Endodermal cell (in vitro differentiated cells): Measurements from ENCODE around the gene PYGM. TPM values are rescaled to one million over a fixed set of nuclear protein-coding genes. Genes with fewer than 3 reads are reported as not detected.
A peak's percentile ranks its signal among the peaks of the same experiment; 100 is the strongest.

Source experiments
- DNase-seq: peaks from one replicate; pipeline ENCODE4 v3.0.0-alpha.2; 2017
- H3K27ac ChIP-seq: 2 replicates; pipeline ENCODE4 v1.5.1; 2013; ENCODE audit warnings: mild to moderate bottlenecking, low read depth, low read length, moderate library complexity
- H3K27me3 ChIP-seq: 2 replicates; pipeline ENCODE4 v1.6.1; 2013; ENCODE audit warnings: mild to moderate bottlenecking, low read length, moderate library complexity; ENCODE audit not compliant: insufficient read depth, control insufficient read depth, poor library complexity, severe bottlenecking
- H3K36me3 ChIP-seq: 2 replicates; pipeline ENCODE4 v1.7.0; 2013; ENCODE audit warnings: mild to moderate bottlenecking, low read length, moderate library complexity; ENCODE audit not compliant: control insufficient read depth, insufficient read depth
- H3K4me1 ChIP-seq: one replicate; pipeline ENCODE4 v1.7.0; 2013; ENCODE audit warnings: low read length; ENCODE audit not compliant: control insufficient read depth, insufficient read depth
- H3K4me3 ChIP-seq: 2 replicates; pipeline ENCODE4 v1.5.1; 2013; ENCODE audit warnings: mild to moderate bottlenecking, low read length, moderate library complexity
- H3K9ac ChIP-seq: 2 replicates; pipeline ENCODE4 v1.6.1; 2013; ENCODE audit warnings: mild to moderate bottlenecking, low read length, moderate library complexity; ENCODE audit not compliant: poor library complexity, severe bottlenecking; ENCODE audit errors: extremely low read depth
- H3K9me3 ChIP-seq: 2 replicates; pipeline ENCODE4 v1.6.1; 2013; ENCODE audit warnings: mild to moderate bottlenecking, low read length, moderate library complexity; ENCODE audit not compliant: control insufficient read depth
- H3K27ac Mint-ChIP-seq: 2 replicates; pipeline ENCODE4 v1.8.0; 2020; ENCODE audit warnings: mixed read lengths
- H3K27me3 Mint-ChIP-seq: 2 replicates; pipeline ENCODE4 v1.8.0; 2021; ENCODE audit warnings: mild to moderate bottlenecking, mixed read lengths; ENCODE audit not compliant: insufficient read depth
- H3K36me3 Mint-ChIP-seq: 2 replicates; pipeline ENCODE4 v1.8.0; 2020; ENCODE audit warnings: low read depth, mixed read lengths
- H3K4me1 Mint-ChIP-seq: 2 replicates; pipeline ENCODE4 v1.8.0; 2020; ENCODE audit warnings: mixed read lengths
- H3K4me3 Mint-ChIP-seq: 2 replicates; pipeline ENCODE4 v1.8.0; 2020; ENCODE audit warnings: mild to moderate bottlenecking, moderate library complexity, mixed read lengths
- H3K9me3 Mint-ChIP-seq: 2 replicates; pipeline ENCODE4 v1.8.0; 2020; ENCODE audit warnings: mild to moderate bottlenecking, mixed read lengths
- WGBS, 2 experiments: methylation state at CpG; one replicate each; pipeline versions ENCODE4 v1.1.5 to v1.1.7; 2013; ENCODE audit warnings: missing lambda C conversion rate in 2 of 2, mixed read lengths in 1 of 2; ENCODE audit not compliant: insufficient coverage in 1 of 2, insufficient read length in 1 of 2; 5-methylcytosine and 5-hydroxymethylcytosine counted together
- total RNA-seq, 2 donors: library from RNA; stranded (reverse); fragmentation: NEBNext Ultra II Directional in 1 of 2; extraction: Animal tissue kit (Norgen Biotek cat#: 25700) in 1 of 2; gene quantifications; 2 replicates in 1 of 2; 3 replicates in 1 of 2; pipeline ENCODE4 v1.2.1, GENCODE V29; 2021
- TF ChIP-seq, protein P1 (sequence below): fragments of 200-600 bp; sonication (generic); conservative IDR thresholded peaks from 2 replicates; pipeline ENCODE4 v1.5.0; 2021; ENCODE audit warnings: antibody characterized with exemption, mild to moderate bottlenecking

Gene PYGM
- total RNA-seq, 2 donors from 2014 or later: 1.1 to 1.2 TPM

DNA sequence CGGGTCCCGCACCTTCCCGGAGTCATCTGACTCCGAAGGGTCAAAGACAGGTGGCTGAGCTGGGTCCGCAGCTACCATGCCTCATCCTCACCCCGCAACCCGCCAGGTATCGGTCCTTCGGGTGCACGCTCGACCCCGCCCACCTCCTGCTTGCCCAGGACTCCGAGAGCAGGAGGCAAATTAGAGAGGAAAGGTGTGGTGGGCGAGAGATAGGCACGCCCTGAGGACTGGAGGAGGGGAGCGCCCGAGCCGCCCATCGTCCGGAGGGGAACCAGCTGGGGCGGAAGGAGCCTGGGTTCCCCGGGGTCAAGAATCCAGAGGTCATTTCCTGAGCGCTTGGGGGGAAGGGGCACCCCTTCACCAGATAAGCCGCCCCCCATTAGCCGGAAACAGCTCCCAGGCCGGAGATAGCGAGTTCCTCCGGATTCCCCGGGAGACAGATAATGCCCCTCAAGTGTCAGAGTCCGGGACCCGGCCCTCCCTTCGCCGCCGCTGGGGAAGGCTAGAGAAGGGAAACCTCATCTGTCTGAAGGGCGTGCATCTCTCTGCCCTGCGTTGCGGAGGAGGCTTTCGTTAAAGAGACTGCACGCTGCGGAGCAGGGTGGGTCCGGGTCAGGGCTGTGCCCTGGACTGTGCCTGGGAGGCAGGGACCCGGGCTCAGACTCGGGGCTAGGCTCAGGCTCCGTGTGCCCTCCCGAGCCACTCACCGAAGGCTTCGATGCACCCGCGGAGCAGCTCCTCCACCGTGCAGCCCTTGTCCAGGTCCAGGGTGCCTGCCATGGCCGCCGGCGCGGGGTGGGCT, 17.5 kb downstream of the PYGM start:
- peaks cover 15% of the 10 kb centered on the region for H3K4me1 Mint-ChIP-seq
- H3K4me3 Mint-ChIP-seq: peak overlapping the region; percentile 29
- peaks cover 76% of the 10 kb centered on the region for H3K27me3 ChIP-seq
- TF ChIP-seq, protein P1, sequence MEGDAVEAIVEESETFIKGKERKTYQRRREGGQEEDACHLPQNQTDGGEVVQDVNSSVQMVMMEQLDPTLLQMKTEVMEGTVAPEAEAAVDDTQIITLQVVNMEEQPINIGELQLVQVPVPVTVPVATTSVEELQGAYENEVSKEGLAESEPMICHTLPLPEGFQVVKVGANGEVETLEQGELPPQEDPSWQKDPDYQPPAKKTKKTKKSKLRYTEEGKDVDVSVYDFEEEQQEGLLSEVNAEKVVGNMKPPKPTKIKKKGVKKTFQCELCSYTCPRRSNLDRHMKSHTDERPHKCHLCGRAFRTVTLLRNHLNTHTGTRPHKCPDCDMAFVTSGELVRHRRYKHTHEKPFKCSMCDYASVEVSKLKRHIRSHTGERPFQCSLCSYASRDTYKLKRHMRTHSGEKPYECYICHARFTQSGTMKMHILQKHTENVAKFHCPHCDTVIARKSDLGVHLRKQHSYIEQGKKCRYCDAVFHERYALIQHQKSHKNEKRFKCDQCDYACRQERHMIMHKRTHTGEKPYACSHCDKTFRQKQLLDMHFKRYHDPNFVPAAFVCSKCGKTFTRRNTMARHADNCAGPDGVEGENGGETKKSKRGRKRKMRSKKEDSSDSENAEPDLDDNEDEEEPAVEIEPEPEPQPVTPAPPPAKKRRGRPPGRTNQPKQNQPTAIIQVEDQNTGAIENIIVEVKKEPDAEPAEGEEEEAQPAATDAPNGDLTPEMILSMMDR: no peak
- H3K36me3 ChIP-seq: no peaks in the 10 kb centered on the region
- no peaks in the 10 kb centered on the region for H3K9me3 ChIP-seq
- H3K27ac ChIP-seq: no peak overlapping the region
- no peaks in the 10 kb centered on the region for H3K9me3 Mint-ChIP-seq
- H3K36me3 Mint-ChIP-seq: no peaks in the 10 kb centered on the region
- H3K27ac Mint-ChIP-seq: no peak overlapping the region
- WGBS, 2 experiments: 10 to 13% methylated on average over 27 to 54 of the region's 54 CpGs
- H3K9ac ChIP-seq: no peak overlapping the region
- peaks cover 73% of the 10 kb centered on the region for H3K27me3 Mint-ChIP-seq
- H3K4me1 ChIP-seq: peaks cover 4% of the 10 kb centered on the region
- peak; percentile 79 for DNase-seq
- no peak overlapping the region for H3K4me3 ChIP-seq

- TF ChIP-seq, protein P1: no peak
- peaks cover 4% of the 10 kb centered on the region for H3K4me1 ChIP-seq
- no peak overlapping the region for H3K9ac ChIP-seq
- H3K9me3 ChIP-seq: no peaks in the 10 kb centered on the region
- H3K36me3 Mint-ChIP-seq: no peaks in the 10 kb centered on the region
- H3K9me3 Mint-ChIP-seq: no peaks in the 10 kb centered on the region
- H3K27ac Mint-ChIP-seq: no peak overlapping the region
- H3K4me1 Mint-ChIP-seq: peaks cover 15% of the 10 kb centered on the region
- no peak overlapping the region for H3K4me3 ChIP-seq
- peaks cover 69% of the 10 kb centered on the region for H3K27me3 ChIP-seq
- peaks cover 70% of the 10 kb centered on the region for H3K27me3 Mint-ChIP-seq
- no peaks in the 10 kb centered on the region for H3K36me3 ChIP-seq
- peak; percentile 73 for DNase-seq
- H3K27ac ChIP-seq: no peak overlapping the region
- H3K4me3 Mint-ChIP-seq: peak overlapping the region; percentile 29
- 47 to 56% methylated on average over 14 to 24 of the region's 24 CpGs for WGBS, 2 experiments
Measured at GRCh38 chr11:64741375-64742086, 18.2 kb downstream of the PYGM start.

- H3K9me3 ChIP-seq: no peaks in the 10 kb centered on the region
- 89 to 92% methylated on average over 6 to 12 of the region's 12 CpGs for WGBS, 2 experiments
- no peak for DNase-seq
- no peak overlapping the region for H3K9ac ChIP-seq
- H3K4me3 Mint-ChIP-seq: no peak overlapping the region
- H3K27ac Mint-ChIP-seq: no peak overlapping the region
- peaks cover 15% of the 10 kb centered on the region for H3K4me1 Mint-ChIP-seq
- no peaks in the 10 kb centered on the region for H3K9me3 Mint-ChIP-seq
- TF ChIP-seq, protein P1: no peak
- peaks cover 53% of the 10 kb centered on the region for H3K27me3 ChIP-seq
- H3K4me3 ChIP-seq: no peak overlapping the region
- H3K4me1 ChIP-seq: peaks cover 4% of the 10 kb centered on the region
- no peak overlapping the region for H3K27ac ChIP-seq
- no peaks in the 10 kb centered on the region for H3K36me3 Mint-ChIP-seq
- peaks cover 64% of the 10 kb centered on the region for H3K27me3 Mint-ChIP-seq
- no peaks in the 10 kb centered on the region for H3K36me3 ChIP-seq
Measured at GRCh38 chr11:64739871-64740270, 19.9 kb downstream of the PYGM start.
